ENCODE results near the gene INHBE. TPM values are rescaled to one million over a fixed set of nuclear protein-coding genes. Genes with fewer than 3 reads are reported as not detected.
"Not testable (repeated sequence)": the region's sequence is repeated elsewhere in the genome, so short reads cannot be mapped to it uniquely, and the experiment has no call there.

The INHBE gene
- total and polyA plus RNA-seq, 4 donors, result 17.6 to 181 (median 110) TPM

- peaks cover 9 to 28% (median 18%) of the 10 kb centered on the region in 4 donors for H3K36me3 ChIP-seq (ENCODE audit: control insufficient read depth in 4 of 4, insufficient read depth in 3 of 4, low read depth in 1 of 4, low read length in 3 of 4)
Measured at GRCh38 chr12:57491393-57492280, 36.5 kb downstream of the INHBE start.

GRCh38 chr12:57495051-57495701 lies 40.1 kb downstream of the INHBE start:
- peaks cover 16 to 44% (median 27%) of the 10 kb centered on the region in 4 donors for H3K36me3 ChIP-seq (ENCODE audit: control insufficient read depth in 4 of 4, insufficient read depth in 3 of 4, low read depth in 1 of 4, low read length in 3 of 4)
- not testable (repeated sequence) for H3K4me3 ChIP-seq (ENCODE audit: low read depth in 1 of 3, low read length in 3 of 3); H3K27me3 ChIP-seq (ENCODE audit: control insufficient read depth in 4 of 4, insufficient read depth in 4 of 4, low read length in 3 of 4); H3K27ac ChIP-seq (ENCODE audit: low read depth in 1 of 2, low read length in 2 of 2); DNase-seq (ENCODE audit: low spot score); H3K9me3 ChIP-seq (ENCODE audit: control insufficient read depth in 4 of 4, low read length in 3 of 4); H3K4me1 ChIP-seq (ENCODE audit: control insufficient read depth in 4 of 4, insufficient read depth in 4 of 4, low read length in 3 of 4); H3K9ac ChIP-seq (ENCODE audit: low read depth in 1 of 2, low read length in 2 of 2)
- WGBS, result 96% methylated on average over 45 of the region's 48 CpGs

More at GRCh38 chr12:57491393-57492280, 36.5 kb downstream of the INHBE start:
- no peak overlapping the region for H3K9ac ChIP-seq (ENCODE audit: low read depth in 1 of 2, low read length in 2 of 2)
- WGBS, result 93% methylated on average over 15 of the region's 15 CpGs
- H3K27ac ChIP-seq (ENCODE audit: low read depth in 1 of 2, low read length in 2 of 2), result no peak overlapping the region
- no peak overlapping the region for H3K4me3 ChIP-seq (ENCODE audit: low read depth in 1 of 3, low read length in 3 of 3)
- no peaks in the 10 kb centered on the region for H3K9me3 ChIP-seq (ENCODE audit: control insufficient read depth in 4 of 4, low read length in 3 of 4)
- no peaks in the 10 kb centered on the region for H3K27me3 ChIP-seq (ENCODE audit: control insufficient read depth in 4 of 4, insufficient read depth in 4 of 4, low read length in 3 of 4)
- no peak for DNase-seq (ENCODE audit: low spot score)
- peaks cover 2 to 17% (median 11%) of the 10 kb centered on the region in 4 donors for H3K4me1 ChIP-seq (ENCODE audit: control insufficient read depth in 4 of 4, insufficient read depth in 4 of 4, low read length in 3 of 4)
- TF ChIP-seq HNF4G (IDR thresholded peaks at IDR 0.05) (no peak), JUND (IDR thresholded peaks at IDR 0.05) (no peak), FOXA2 (IDR thresholded peaks at IDR 0.05) (no peak), SP1 (IDR thresholded peaks at IDR 0.05) (no peak), MAX (IDR thresholded peaks at IDR 0.05) (no peak), CTCF (IDR thresholded peaks at IDR 0.05; ENCODE audit: low read depth, low read length, missing input control) (no peak), RAD21 (IDR thresholded peaks at IDR 0.05) (no peak), EGR1 (IDR thresholded peaks at IDR 0.05; ENCODE audit: low read depth in 2 of 2) (no peak), FOXA1 (IDR thresholded peaks at IDR 0.05) (no peak), YY1 (IDR thresholded peaks at IDR 0.05) (no peak), ATF3 (IDR thresholded peaks at IDR 0.05) (no peak), REST (IDR thresholded peaks at IDR 0.05) (no peak), HNF4A (conservative IDR thresholded peaks at IDR 0.05) (no peak)
